ENCODE data around the gene DGCR6L.
"Not testable (repeated sequence)": the region's sequence is repeated elsewhere in the genome, so short reads cannot be mapped to it uniquely, and the experiment has no call there.

DNA sequence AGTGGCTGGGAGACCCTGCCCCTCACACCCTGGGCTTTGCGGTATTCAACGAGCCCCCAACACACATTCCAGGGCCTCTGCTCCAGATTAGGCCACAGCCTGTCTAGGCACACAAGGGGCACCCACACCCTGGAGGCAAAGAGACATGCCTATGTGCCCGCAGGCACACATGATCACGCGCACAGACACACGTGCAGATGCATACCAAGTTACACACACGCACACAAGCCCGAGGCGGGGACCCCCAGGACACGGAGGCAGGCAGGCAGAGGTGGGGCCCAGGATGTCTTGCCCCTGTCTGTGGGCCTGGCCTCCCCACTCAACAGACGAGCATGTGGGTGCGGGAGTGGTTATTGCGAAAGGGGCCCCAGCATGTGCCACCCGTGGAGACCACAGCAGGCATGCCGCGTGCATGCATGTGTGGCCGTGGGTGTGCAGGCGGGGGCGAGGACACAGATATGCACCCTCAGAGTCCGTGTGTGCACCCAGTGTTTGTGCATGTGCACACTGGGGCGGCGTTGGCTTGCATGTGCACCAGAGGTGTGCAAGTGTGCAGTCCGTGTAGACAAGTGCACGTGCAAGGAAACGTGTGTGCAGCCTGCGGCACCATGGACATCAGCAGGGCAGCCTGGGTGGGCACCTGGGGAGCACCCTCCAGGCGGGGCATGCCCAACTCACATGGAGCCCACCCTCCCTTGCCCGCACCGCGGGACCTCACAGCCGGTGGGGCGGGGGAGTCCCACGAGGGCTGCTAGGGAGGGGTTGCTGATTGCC, 53.0 kb downstream of the DGCR6L start:
- TF ChIP-seq, protein P1, sequence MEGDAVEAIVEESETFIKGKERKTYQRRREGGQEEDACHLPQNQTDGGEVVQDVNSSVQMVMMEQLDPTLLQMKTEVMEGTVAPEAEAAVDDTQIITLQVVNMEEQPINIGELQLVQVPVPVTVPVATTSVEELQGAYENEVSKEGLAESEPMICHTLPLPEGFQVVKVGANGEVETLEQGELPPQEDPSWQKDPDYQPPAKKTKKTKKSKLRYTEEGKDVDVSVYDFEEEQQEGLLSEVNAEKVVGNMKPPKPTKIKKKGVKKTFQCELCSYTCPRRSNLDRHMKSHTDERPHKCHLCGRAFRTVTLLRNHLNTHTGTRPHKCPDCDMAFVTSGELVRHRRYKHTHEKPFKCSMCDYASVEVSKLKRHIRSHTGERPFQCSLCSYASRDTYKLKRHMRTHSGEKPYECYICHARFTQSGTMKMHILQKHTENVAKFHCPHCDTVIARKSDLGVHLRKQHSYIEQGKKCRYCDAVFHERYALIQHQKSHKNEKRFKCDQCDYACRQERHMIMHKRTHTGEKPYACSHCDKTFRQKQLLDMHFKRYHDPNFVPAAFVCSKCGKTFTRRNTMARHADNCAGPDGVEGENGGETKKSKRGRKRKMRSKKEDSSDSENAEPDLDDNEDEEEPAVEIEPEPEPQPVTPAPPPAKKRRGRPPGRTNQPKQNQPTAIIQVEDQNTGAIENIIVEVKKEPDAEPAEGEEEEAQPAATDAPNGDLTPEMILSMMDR (IDR thresholded peaks at IDR 0.05) = not testable (repeated sequence)
- TF ChIP-seq POLR2A, POLR2AphosphoS5 (IDR thresholded peaks at IDR 0.05): not testable (repeated sequence)
